Measurements from ENCODE around the gene ADGRB2.

- TF ChIP-seq CTCF (IDR thresholded peaks at IDR 0.05) (no peak), POLR2A (IDR thresholded peaks at IDR 0.05) (no peak)
These were observed 86.2 kb downstream of the ADGRB2 start for GRCh38 chr1:31677949-31678348.
